ENCODE results near the gene IFIT1B.
A peak's percentile ranks its signal among the peaks of the same experiment; 100 is the strongest.

IFIT1B gene

GRCh38 chr10:89338713-89339112 lies 39.1 kb upstream of the IFIT1B start:
- no peak for FAIRE-seq
- DNase-seq (ENCODE audit: insufficient read length, low spot score): no peak
- TF ChIP-seq PAX5 (IDR thresholded peaks at IDR 0.05; ENCODE audit: insufficient read depth, low read length, severe bottlenecking) (no peak), POU2F2 (IDR thresholded peaks at IDR 0.05; ENCODE audit: low read depth, low read length) (no peak), SPI1 (IDR thresholded peaks at IDR 0.05; ENCODE audit: low read depth, low read length) (no peak), POLR2A (IDR thresholded peaks at IDR 0.05; ENCODE audit: low read depth, low read length) (no peak), POLR2AphosphoS5 (IDR thresholded peaks at IDR 0.05; ENCODE audit: low read depth, low read length) (no peak), TAF1 (IDR thresholded peaks at IDR 0.05; ENCODE audit: low read depth, low read length) (no peak)

DNA sequence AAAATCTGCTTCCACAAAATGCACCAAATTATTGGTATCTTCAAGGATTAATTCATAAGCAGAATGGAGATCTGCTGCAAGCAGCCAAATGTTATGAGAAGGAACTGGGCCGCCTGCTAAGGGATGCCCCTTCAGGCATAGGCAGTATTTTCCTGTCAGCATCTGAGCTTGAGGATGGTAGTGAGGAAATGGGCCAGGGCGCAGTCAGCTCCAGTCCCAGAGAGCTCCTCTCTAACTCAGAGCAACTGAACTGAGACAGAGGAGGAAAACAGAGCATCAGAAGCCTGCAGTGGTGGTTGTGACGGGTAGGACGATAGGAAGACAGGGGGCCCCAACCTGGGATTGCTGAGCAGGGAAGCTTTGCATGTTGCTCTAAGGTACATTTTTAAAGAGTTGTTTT lies 38.0 kb upstream of the IFIT1B start:
- DNase-seq (ENCODE audit: insufficient read length, low spot score) (no peak), FAIRE-seq (no peak)
- TF ChIP-seq POLR2A (IDR thresholded peaks at IDR 0.05; ENCODE audit: low read depth, low read length): no peak
- no peak for TF ChIP-seq SPI1 (IDR thresholded peaks at IDR 0.05; ENCODE audit: low read depth, low read length)
- TF ChIP-seq POLR2AphosphoS5 (IDR thresholded peaks at IDR 0.05; ENCODE audit: low read depth, low read length): no peak
- no peak for TF ChIP-seq TAF1 (IDR thresholded peaks at IDR 0.05; ENCODE audit: low read depth, low read length)
- TF ChIP-seq PAX5 (IDR thresholded peaks at IDR 0.05; ENCODE audit: insufficient read depth, low read length, severe bottlenecking): no peak
- TF ChIP-seq POU2F2 (IDR thresholded peaks at IDR 0.05; ENCODE audit: low read depth, low read length): no peak

DNA sequence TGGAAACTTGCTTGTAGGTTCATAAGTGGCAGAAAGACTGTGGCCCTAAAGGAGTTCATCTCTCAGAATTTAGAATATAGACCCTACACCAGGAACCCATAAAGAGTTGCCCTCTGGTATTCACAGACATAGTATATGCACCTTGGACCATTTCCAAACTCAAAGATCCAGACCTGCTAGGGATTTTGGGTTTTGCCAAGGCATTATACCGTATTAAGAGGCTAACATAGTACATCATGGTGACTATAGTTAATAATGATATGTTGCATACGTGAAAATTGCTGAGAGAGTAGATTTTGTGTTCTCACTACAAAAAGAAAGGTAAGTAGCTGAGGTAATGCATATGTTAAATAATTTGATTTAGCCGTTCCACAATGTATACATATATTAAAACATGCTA lies 36.2 kb upstream of the IFIT1B start:
- FAIRE-seq (no peak), DNase-seq (ENCODE audit: insufficient read length, low spot score) (no peak)
- TF ChIP-seq POLR2AphosphoS5 (IDR thresholded peaks at IDR 0.05; ENCODE audit: low read depth, low read length): no peak

DNA sequence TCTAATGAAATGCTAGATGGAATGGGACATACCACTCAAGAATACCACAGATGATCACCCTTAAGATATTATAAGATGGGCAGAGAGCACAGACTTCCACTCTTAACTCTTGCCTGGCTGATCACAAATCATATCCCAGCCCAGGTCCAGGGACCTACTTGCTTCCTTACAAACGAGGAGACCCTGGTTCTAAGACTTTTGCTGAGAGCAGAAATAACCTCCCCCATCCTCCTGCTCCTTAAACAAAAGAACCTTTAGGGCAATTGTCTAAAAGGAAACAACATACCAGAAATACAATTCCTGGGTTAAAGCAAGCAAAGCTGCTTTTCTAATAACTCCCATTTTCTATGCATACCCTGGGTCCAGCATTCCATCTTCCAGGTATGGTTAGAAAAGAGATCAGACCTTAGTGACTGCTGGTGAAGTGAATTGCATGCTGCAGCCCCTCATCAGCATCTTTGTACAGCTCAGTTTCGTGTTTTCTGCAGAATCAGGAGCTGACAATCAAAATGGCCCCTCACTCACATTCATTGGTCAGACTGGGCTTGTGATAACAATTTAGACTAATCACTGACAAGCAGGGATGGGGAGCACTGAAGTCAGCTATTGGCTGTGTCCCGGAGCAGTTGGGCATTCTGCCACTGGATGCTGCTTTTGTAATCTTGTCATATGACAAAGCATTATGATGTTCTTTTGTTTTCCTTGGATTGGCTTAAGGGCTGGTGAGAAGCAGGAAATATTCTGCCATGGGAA lies 35.5 kb upstream of the IFIT1B start:
- peak; percentile 40 for FAIRE-seq
- DNase-seq (ENCODE audit: insufficient read length, low spot score): no peak

DNA sequence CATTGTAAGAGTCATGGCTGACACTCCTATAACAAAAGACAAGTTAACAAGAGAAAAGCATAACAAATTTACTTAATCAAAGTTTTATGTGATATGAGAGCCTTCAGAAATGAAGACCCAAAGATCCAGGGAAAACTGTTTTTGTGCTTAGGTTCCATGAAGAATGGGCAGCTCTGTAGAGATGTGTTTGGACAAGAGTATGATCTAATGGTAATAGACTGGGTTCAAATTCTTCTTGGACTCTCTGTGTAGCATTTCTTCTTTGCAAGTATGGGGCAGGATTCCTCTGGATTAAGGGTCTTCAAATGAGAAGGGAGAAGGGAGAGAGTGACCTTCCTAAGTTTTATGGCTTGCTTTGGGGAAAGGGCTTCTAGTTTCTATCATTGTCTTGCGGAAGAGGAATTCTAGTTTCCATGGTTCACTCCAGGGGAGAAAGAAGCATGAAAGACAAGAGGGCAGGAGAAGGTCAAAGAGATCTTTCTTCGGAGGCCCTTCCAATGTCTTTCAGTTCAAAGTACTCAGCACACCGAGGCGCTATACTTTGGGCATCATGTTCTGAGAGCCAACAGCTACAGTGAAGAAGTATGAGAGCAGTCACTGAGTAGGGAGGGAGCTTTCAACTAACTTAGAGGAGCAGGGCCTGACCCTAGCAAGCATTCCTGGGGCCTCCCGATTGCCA lies 34.6 kb upstream of the IFIT1B start:
- FAIRE-seq: no peak

More for the DNA sequence above, 35.5 kb upstream of the IFIT1B start:
- TF ChIP-seq POLR2AphosphoS5 (IDR thresholded peaks at IDR 0.05; ENCODE audit: low read depth, low read length): peak; percentile 37; the same call in 1 of the 2 replicates
- no peak for TF ChIP-seq TAF1 (IDR thresholded peaks at IDR 0.05; ENCODE audit: low read depth, low read length)

DNA sequence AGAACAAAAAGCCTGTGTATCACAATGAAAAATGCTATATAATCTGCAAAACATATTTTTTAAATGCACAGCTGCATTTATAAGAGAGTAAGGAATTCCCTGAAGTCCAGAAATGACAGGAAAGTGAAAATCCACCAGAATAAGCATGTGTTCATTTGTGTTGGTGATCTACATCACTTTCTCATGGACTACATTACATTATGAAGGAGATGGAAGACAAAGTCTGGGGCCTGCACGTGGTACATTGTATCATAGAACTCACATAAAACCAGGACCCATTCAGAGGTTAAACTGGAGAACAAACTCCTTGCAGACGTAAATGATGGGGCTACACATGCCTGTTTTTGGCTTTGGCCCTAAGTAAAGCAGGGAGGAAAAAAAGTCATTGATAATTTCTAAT lies 33.7 kb upstream of the IFIT1B start:
- no peak for DNase-seq (ENCODE audit: insufficient read length, low spot score)
- no peak for FAIRE-seq
- TF ChIP-seq POU2F2 (IDR thresholded peaks at IDR 0.05; ENCODE audit: low read depth, low read length) (no peak), TAF1 (IDR thresholded peaks at IDR 0.05; ENCODE audit: low read depth, low read length) (no peak), POLR2A (IDR thresholded peaks at IDR 0.05; ENCODE audit: low read depth, low read length) (no peak), POLR2AphosphoS5 (IDR thresholded peaks at IDR 0.05; ENCODE audit: low read depth, low read length) (no peak), PAX5 (IDR thresholded peaks at IDR 0.05; ENCODE audit: insufficient read depth, low read length, severe bottlenecking) (no peak), SPI1 (IDR thresholded peaks at IDR 0.05; ENCODE audit: low read depth, low read length) (no peak)

More for the DNA sequence above, 34.6 kb upstream of the IFIT1B start:
- DNase-seq (ENCODE audit: insufficient read length, low spot score): no peak
- TF ChIP-seq PAX5 (IDR thresholded peaks at IDR 0.05; ENCODE audit: insufficient read depth, low read length, severe bottlenecking): no peak
- TF ChIP-seq TAF1 (IDR thresholded peaks at IDR 0.05; ENCODE audit: low read depth, low read length): no peak
- TF ChIP-seq POU2F2 (IDR thresholded peaks at IDR 0.05; ENCODE audit: low read depth, low read length): no peak
- no peak for TF ChIP-seq POLR2AphosphoS5 (IDR thresholded peaks at IDR 0.05; ENCODE audit: low read depth, low read length)
- TF ChIP-seq SPI1 (IDR thresholded peaks at IDR 0.05; ENCODE audit: low read depth, low read length): no peak
- TF ChIP-seq POLR2A (IDR thresholded peaks at IDR 0.05; ENCODE audit: low read depth, low read length): no peak

DNA sequence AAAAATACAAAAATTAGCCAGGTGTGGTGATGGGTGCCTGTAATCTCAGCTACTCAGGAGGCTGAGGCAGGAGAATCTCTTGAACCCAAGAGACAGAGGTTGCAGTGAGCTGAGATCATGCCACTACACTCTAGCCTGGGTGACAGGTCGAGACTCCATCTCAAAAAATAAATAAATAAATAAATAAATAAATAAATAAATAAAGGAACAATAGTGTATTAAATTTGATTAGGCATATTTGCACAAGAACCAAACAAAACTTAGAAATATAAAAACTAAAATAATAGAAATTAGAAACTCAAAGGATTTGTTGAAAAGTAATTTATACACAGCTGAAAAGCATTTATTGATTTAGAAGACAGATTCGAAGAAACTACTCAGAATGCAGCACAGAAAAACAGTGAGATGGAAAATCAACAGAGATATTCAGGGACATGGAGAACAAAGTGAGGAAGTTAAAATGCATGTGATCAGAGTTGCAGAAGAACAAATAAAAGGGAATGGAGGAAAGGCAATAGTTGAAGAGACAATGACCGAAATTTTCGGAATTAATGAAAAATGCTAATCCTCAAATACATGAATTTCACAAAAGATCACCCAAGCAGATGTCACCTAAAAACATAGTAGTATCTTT lies 32.4 kb upstream of the IFIT1B start:
- no peak for DNase-seq (ENCODE audit: insufficient read length, low spot score)
- TF ChIP-seq POU2F2 (IDR thresholded peaks at IDR 0.05; ENCODE audit: low read depth, low read length) (no peak), POLR2A (IDR thresholded peaks at IDR 0.05; ENCODE audit: low read depth, low read length) (no peak), PAX5 (IDR thresholded peaks at IDR 0.05; ENCODE audit: insufficient read depth, low read length, severe bottlenecking) (no peak), TAF1 (IDR thresholded peaks at IDR 0.05; ENCODE audit: low read depth, low read length) (no peak), POLR2AphosphoS5 (IDR thresholded peaks at IDR 0.05; ENCODE audit: low read depth, low read length) (no peak), SPI1 (IDR thresholded peaks at IDR 0.05; ENCODE audit: low read depth, low read length) (no peak)
- FAIRE-seq: no peak

DNA sequence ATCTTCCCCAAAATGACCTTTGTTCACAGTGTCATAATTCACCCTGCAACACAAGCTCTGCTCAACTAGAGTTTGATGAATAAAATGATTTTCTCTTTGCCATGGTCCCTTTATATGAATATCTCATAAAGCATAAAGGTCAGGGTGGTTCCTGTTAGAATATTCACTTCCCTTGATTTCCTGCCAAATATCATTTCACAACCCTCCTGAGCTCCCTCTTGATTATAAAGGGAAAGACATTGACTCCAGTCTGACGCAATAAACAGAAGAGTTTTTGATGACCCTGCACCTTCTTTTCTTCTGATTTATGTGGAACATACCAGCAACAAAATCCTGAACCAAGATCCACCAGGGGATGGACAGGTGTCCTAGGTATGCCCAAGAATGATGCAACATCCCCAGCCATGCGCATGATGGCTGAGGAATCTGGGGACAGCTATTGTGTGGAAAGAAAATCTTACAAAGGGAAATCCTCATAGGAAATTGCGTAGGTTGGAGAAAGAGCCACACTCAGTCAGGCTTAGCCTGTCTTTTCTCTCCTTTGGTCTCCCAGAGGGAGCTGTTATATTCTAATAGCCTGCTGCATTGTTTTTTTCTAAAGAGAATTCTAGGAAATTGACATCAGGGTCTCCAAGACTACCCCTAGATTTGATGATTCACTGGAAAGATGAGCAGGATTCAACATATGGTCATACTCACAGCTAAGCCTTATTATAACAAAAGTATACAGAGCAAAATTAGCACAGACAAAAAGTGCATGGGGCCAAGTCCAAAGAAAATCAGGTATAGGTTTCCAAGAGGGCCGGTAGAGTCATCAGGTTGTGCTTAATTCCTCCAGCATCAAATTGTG lies 31.2 kb upstream of the IFIT1B start:
- no peak for DNase-seq (ENCODE audit: insufficient read length, low spot score)
- FAIRE-seq: no peak
- no peak for TF ChIP-seq PAX5 (IDR thresholded peaks at IDR 0.05; ENCODE audit: insufficient read depth, low read length, severe bottlenecking)
- TF ChIP-seq POLR2AphosphoS5 (IDR thresholded peaks at IDR 0.05; ENCODE audit: low read depth, low read length): no peak
- no peak for TF ChIP-seq POU2F2 (IDR thresholded peaks at IDR 0.05; ENCODE audit: low read depth, low read length)
- no peak for TF ChIP-seq TAF1 (IDR thresholded peaks at IDR 0.05; ENCODE audit: low read depth, low read length)
- no peak for TF ChIP-seq SPI1 (IDR thresholded peaks at IDR 0.05; ENCODE audit: low read depth, low read length)
- no peak for TF ChIP-seq POLR2A (IDR thresholded peaks at IDR 0.05; ENCODE audit: low read depth, low read length)
